HL-60 (cell line): ENCODE measurements around the gene DNAJA4.

ENCODE experiments used
- DNase-seq, 2 experiments: peaks; one replicate each; pipeline ENCODE4 v3.0.0-alpha.2; 2010 to 2020; ENCODE audit warnings: low read depth in 1 of 2, low spot score in 1 of 2
- H3K27ac ChIP-seq: fragments of 250-450 bp; sonication (Bioruptor Pico); replicated peaks from 2 replicates; pipeline ENCODE4 v1.5.1; 2020; ENCODE audit warnings: mild to moderate bottlenecking, moderate library complexity
- H3K27me3 ChIP-seq: fragments of 250-450 bp; sonication (Bioruptor Pico); 2 replicates; pipeline ENCODE4 v1.5.1; 2021; ENCODE audit warnings: mild to moderate bottlenecking, moderate library complexity; ENCODE audit not compliant: insufficient read depth, poor library complexity, severe bottlenecking
- H3K4me3 ChIP-seq: replicated peaks from 2 replicates; pipeline ENCODE4 v1.5.1; 2011; ENCODE audit warnings: mild to moderate bottlenecking, control low read depth, low read length; ENCODE audit not compliant: insufficient read depth
- CTCF ChIP-seq: IDR thresholded peaks from one replicate; pipeline ENCODE4 v1.5.1; 2011; ENCODE audit warnings: low read length, control low read depth, inconsistent platforms; ENCODE audit not compliant: insufficient read depth
- GABPA ChIP-seq: IDR thresholded peaks from 2 replicates; pipeline ENCODE4 v1.6.1; 2012; ENCODE audit warnings: low read depth
- POLR2AphosphoS5 ChIP-seq: IDR thresholded peaks from 2 replicates; pipeline ENCODE4 v1.6.1; 2012; ENCODE audit warnings: low read depth
- REST ChIP-seq: IDR thresholded peaks from 2 replicates; pipeline ENCODE4 v1.6.1; 2012; ENCODE audit warnings: low read depth; ENCODE audit not compliant: insufficient replicate concordance
- SPI1 ChIP-seq: IDR thresholded peaks from 2 replicates; pipeline ENCODE4 v1.6.1; 2012; ENCODE audit warnings: low read depth, mild to moderate bottlenecking, borderline replicate concordance

The DNAJA4 gene

DNA sequence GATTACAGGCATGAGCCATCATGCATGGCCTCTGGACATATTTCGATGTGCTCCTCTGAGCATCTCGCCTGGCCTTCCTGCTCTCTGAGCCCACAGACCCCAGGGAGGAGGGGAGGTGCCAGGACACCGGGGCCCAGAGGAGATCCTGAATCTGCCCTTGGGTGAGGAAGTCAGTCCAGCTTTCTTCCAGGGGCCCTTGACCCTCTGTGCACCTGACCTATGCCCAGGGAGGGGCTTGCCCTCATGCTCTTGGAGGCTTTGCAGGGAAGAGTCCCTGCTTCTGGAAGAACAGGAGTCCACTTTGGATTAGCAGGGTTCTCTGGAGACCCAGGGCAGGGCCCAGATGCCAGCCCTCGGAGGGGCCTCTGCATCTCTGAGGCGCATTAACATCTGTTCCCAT, 31.4 kb upstream of the DNAJA4 start:
- Histone ChIP-seq H3K27ac (no peak overlapping the region), H3K27me3 (no peaks in the 10 kb centered on the region), H3K4me3 (no peak overlapping the region)
- DNase-seq = no peak
- TF ChIP-seq SPI1 (no peak), REST (no peak), POLR2AphosphoS5 (no peak), GABPA (no peak), CTCF (no peak)

- TF ChIP-seq REST (no peak), GABPA (no peak), CTCF (no peak), SPI1 (no peak), POLR2AphosphoS5 (no peak)
Observed at GRCh38 chr15:78233496-78233895, 30.9 kb upstream of the DNAJA4 start.

GRCh38 chr15:78234515-78235040, 29.8 kb upstream of the DNAJA4 start, which contains the start of gene ACSBG1:
TSS of gene ACSBG1 (minus strand) at chr15:78234565. CDS start at chr15:78234501, 64 bp downstream.
- TF ChIP-seq SPI1 = no peak
- no peak for TF ChIP-seq GABPA
- TF ChIP-seq POLR2AphosphoS5 = no peak
- TF ChIP-seq REST = no peak
- no peak for TF ChIP-seq CTCF
- Histone ChIP-seq H3K27ac (no peak within 1 kb of the TSS), H3K4me3 (no peak within 1 kb of the TSS), H3K27me3 (no peaks in the 10 kb centered on the region)
- no peak for DNase-seq

More at GRCh38 chr15:78233496-78233895, 30.9 kb upstream of the DNAJA4 start:
- Histone ChIP-seq H3K27ac (no peak overlapping the region), H3K27me3 (no peaks in the 10 kb centered on the region), H3K4me3 (no peak overlapping the region)
- no peak for DNase-seq
